ENCODE data around the gene KCNK15. TPM values are rescaled to one million over a fixed set of nuclear protein-coding genes. Genes with fewer than 3 reads are reported as not detected.
"Not testable (repeated sequence)": the region's sequence is repeated elsewhere in the genome, so short reads cannot be mapped to it uniquely, and the experiment has no call there.

KCNK15 gene
- total RNA-seq (2013): not detected
- polyA plus RNA-seq (under 1 TPM in 1 of 3 donors, not detected in 2; 0.03 TPM), polyA minus RNA-seq (0.08 TPM in 1 of 2 replicates, not detected in the other), total RNA-seq (0 to 0.45 (median 0) reads per million in 11 experiments)

DNA sequence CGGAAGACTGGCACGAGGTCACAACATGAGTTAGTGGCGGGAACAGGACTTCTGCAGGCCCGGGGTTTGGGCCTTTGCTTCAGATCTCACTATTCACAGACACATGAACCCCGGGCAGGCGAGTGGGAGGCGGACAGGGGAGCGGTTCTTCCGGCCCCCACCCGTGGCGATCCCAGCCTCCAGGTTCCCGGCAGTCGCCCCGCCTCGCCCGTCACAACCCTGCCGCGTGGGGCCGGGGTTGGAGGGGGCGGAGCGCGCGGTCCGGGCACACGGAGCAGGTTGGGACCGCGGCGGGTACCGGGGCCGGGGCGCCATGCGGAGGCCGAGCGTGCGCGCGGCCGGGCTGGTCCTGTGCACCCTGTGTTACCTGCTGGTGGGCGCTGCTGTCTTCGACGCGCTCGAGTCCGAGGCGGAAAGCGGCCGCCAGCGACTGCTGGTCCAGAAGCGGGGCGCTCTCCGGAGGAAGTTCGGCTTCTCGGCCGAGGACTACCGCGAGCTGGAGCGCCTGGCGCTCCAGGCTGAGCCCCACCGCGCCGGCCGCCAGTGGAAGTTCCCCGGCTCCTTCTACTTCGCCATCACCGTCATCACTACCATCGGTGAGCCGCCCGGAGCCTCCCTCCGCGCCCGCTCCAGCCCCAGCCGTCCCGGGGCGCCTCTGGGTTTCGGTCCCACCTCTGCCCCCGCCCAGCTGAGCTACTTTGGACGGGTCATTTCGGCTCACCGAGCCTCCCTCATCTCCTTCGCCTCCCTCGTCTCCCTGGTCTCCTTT, at the start of gene KCNK15:
Gene KCNK15, plus strand, starts transcription at position 268 of the 769 bp plus-strand sequence. Its CDS starts 46 bp downstream, at position 314.
- Histone ChIP-seq H3K9me3 (replicated peaks in 1 of 2; ENCODE audit: control insufficient read depth in 1 of 2, insufficient read depth in 1 of 2, low read length in 2 of 2) (peaks cover 0 to 9% of the 10 kb centered on the region in 2 donors), H4K20me1 (ENCODE audit: insufficient read depth, low read length) (no peaks in the 10 kb centered on the region), H3K4me1 (ENCODE audit: control insufficient read depth in 1 of 2, insufficient read depth in 2 of 2, low read length in 2 of 2) (peaks cover 6 to 11% of the 10 kb centered on the region in 2 donors), H3K4me3 (replicated peaks in 1 of 3; ENCODE audit: low read depth in 2 of 3, low read length in 3 of 3) (peak within 1 kb of the TSS in 2 of 3 experiments; percentile 18 to 62), H3K4me2 (replicated peaks; ENCODE audit: extremely low read depth, low read length, poor library complexity, severe bottlenecking) (peak within 1 kb of the TSS; percentile 73), H3K27ac (ENCODE audit: low read depth in 1 of 2, low read length in 2 of 2) (no peak within 1 kb of the TSS), H3K79me2 (ENCODE audit: insufficient read depth, low read length) (no peaks in the 10 kb centered on the region), H3K27me3 (ENCODE audit: control insufficient read depth in 2 of 2, insufficient read depth in 2 of 2, low read length in 2 of 2) (peaks cover 15 to 43% of the 10 kb centered on the region in 2 donors), H3K36me3 (replicated peaks in 1 of 2; ENCODE audit: control insufficient read depth in 1 of 2, insufficient read depth in 2 of 2, low read length in 2 of 2) (no peaks in the 10 kb centered on the region), H2AFZ (ENCODE audit: insufficient read depth, low read depth, low read length, poor library complexity, severe bottlenecking) (peak within 1 kb of the TSS; percentile 72), H3K9ac (ENCODE audit: insufficient read depth, low read length, poor library complexity, severe bottlenecking) (peak within 1 kb of the TSS; percentile 24)
- Mint-ChIP-seq H3K4me3 (peak within 1 kb of the TSS; percentile 63 to 86), H3K27me3 (ENCODE audit: low read depth in 3 of 3) (peaks cover 37 to 66% (median 39%) of the 10 kb centered on the region in 3 donors), H3K4me1 (peaks cover 13% of the 10 kb centered on the region), H3K36me3 (peaks cover 4 to 8% of the 10 kb centered on the region in 2 donors), H3K9me3 (peaks cover 0 to 13% (median 4%) of the 10 kb centered on the region in 7 donors), H3K27ac (no peak within 1 kb of the TSS)
- intact Hi-C loops (cut with micrococcal nuclease): loop anchor here (5.0 kb wide), 1 partner anchor 122 kb away; no protein-coding TSS in a partner anchor
- DNase-seq: peak; percentile 15 to 46 (median 28)
- TF ChIP-seq, protein P1, sequence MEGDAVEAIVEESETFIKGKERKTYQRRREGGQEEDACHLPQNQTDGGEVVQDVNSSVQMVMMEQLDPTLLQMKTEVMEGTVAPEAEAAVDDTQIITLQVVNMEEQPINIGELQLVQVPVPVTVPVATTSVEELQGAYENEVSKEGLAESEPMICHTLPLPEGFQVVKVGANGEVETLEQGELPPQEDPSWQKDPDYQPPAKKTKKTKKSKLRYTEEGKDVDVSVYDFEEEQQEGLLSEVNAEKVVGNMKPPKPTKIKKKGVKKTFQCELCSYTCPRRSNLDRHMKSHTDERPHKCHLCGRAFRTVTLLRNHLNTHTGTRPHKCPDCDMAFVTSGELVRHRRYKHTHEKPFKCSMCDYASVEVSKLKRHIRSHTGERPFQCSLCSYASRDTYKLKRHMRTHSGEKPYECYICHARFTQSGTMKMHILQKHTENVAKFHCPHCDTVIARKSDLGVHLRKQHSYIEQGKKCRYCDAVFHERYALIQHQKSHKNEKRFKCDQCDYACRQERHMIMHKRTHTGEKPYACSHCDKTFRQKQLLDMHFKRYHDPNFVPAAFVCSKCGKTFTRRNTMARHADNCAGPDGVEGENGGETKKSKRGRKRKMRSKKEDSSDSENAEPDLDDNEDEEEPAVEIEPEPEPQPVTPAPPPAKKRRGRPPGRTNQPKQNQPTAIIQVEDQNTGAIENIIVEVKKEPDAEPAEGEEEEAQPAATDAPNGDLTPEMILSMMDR (IDR thresholded peaks at IDR 0.05): no peak
- under 1% methylated on average over 77 of the region's 81 CpGs for WGBS (ENCODE audit: insufficient coverage)

DNA sequence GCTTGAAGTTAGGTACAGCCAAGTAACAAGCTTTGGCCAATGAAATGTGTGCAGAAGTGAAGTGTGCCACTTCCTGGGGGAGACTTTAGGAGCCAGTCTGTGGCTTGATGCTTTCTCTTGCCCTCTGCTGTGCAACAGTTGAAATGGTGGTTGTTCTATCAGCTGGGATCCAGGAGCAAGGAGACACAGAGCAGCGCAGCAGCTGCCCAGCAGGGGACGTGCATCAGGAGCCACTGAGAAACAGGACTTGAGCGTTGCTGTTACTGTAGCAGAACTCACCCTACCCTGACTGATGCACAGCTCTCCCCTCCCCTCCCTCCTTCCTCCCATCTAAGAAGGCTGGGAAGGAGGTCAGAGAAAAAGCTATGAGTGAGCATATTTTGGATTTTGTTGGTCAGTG, 49.4 kb upstream of the KCNK15 start:
- Histone ChIP-seq H3K27me3 (ENCODE audit: control insufficient read depth in 2 of 2, insufficient read depth in 2 of 2, low read length in 2 of 2) (no peaks in the 10 kb centered on the region), H3K36me3 (replicated peaks in 1 of 2; ENCODE audit: control insufficient read depth in 1 of 2, insufficient read depth in 2 of 2, low read length in 2 of 2) (no peaks in the 10 kb centered on the region), H3K27ac (ENCODE audit: low read depth in 1 of 2, low read length in 2 of 2) (no peak overlapping the region), H3K4me3 (replicated peaks in 1 of 3; ENCODE audit: low read depth in 2 of 3, low read length in 3 of 3) (no peak overlapping the region), H2AFZ (ENCODE audit: insufficient read depth, low read depth, low read length, poor library complexity, severe bottlenecking) (no peak overlapping the region), H3K79me2 (ENCODE audit: insufficient read depth, low read length) (no peaks in the 10 kb centered on the region), H3K4me1 (ENCODE audit: control insufficient read depth in 1 of 2, insufficient read depth in 2 of 2, low read length in 2 of 2) (no peaks in the 10 kb centered on the region), H3K9me3 (replicated peaks in 1 of 2; ENCODE audit: control insufficient read depth in 1 of 2, insufficient read depth in 1 of 2, low read length in 2 of 2) (no peaks in the 10 kb centered on the region), H3K9ac (ENCODE audit: insufficient read depth, low read length, poor library complexity, severe bottlenecking) (no peak overlapping the region), H3K4me2 (replicated peaks; ENCODE audit: extremely low read depth, low read length, poor library complexity, severe bottlenecking) (no peak overlapping the region), H4K20me1 (ENCODE audit: insufficient read depth, low read length) (no peaks in the 10 kb centered on the region)
- Mint-ChIP-seq H3K9me3 (peaks cover 0 to 4% (median 0%) of the 10 kb centered on the region in 7 donors), H3K36me3 (no peaks in the 10 kb centered on the region), H3K27me3 (ENCODE audit: low read depth in 3 of 3) (peaks cover 0 to 2% (median under 1%) of the 10 kb centered on the region in 3 donors), H3K4me3 (no peak overlapping the region), H3K27ac (no peak overlapping the region), H3K4me1 (peaks cover 5% of the 10 kb centered on the region)
- intact Hi-C loops (cut with micrococcal nuclease): no loop called here
- no peak for DNase-seq
- WGBS (ENCODE audit: insufficient coverage): no CpG with 5 or more reads among the region's 3 CpGs
- TF ChIP-seq, protein P1 (IDR thresholded peaks at IDR 0.05): no peak

DNA sequence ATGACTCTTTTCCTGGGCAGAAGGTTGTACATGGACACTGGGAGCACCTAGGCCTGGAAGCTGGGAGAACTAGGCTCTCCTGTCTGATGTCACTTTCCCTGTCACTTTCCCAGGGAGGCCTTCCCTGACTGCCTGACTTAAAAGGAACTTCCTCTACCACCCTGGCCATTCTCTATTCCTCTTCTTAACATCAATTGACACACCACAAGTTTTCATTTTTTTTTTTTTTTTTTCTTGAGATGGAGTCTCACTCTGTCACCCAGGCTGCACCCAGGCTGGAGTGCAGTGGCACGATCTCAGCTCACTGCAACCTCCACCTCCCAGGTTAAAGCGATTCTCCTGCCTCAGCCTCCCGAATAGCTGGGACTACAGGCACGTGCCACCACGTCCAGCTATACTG, 48.6 kb upstream of the KCNK15 start:
- peak overlapping the region in 1 of 7 donors; percentile 36 for H3K27ac Mint-ChIP-seq
- H4K20me1 ChIP-seq (ENCODE audit: insufficient read depth, low read length); H3K27ac ChIP-seq (ENCODE audit: low read depth in 1 of 2, low read length in 2 of 2); H3K36me3 ChIP-seq (replicated peaks in 1 of 2; ENCODE audit: control insufficient read depth in 1 of 2, insufficient read depth in 2 of 2, low read length in 2 of 2); H3K4me1 Mint-ChIP-seq; H3K9ac ChIP-seq (ENCODE audit: insufficient read depth, low read length, poor library complexity, severe bottlenecking); DNase-seq; H3K79me2 ChIP-seq (ENCODE audit: insufficient read depth, low read length); H3K9me3 Mint-ChIP-seq; intact Hi-C loops (cut with micrococcal nuclease); H3K4me3 ChIP-seq (replicated peaks in 1 of 3; ENCODE audit: low read depth in 2 of 3, low read length in 3 of 3); H3K27me3 Mint-ChIP-seq (ENCODE audit: low read depth in 3 of 3); H3K27me3 ChIP-seq (ENCODE audit: control insufficient read depth in 2 of 2, insufficient read depth in 2 of 2, low read length in 2 of 2); H3K4me2 ChIP-seq (replicated peaks; ENCODE audit: extremely low read depth, low read length, poor library complexity, severe bottlenecking); H3K4me1 ChIP-seq (ENCODE audit: control insufficient read depth in 1 of 2, insufficient read depth in 2 of 2, low read length in 2 of 2); H2AFZ ChIP-seq (ENCODE audit: insufficient read depth, low read depth, low read length, poor library complexity, severe bottlenecking); H3K9me3 ChIP-seq (replicated peaks in 1 of 2; ENCODE audit: control insufficient read depth in 1 of 2, insufficient read depth in 1 of 2, low read length in 2 of 2); H3K4me3 Mint-ChIP-seq; H3K36me3 Mint-ChIP-seq: not testable (repeated sequence)
- 92% methylated on average over 4 of the region's 5 CpGs for WGBS (ENCODE audit: insufficient coverage)
